ENCODE measurements around the gene NPEPPS.
"Not testable (repeated sequence)": the region's sequence is repeated elsewhere in the genome, so short reads cannot be mapped to it uniquely, and the experiment has no call there.

NPEPPS gene, protein sequence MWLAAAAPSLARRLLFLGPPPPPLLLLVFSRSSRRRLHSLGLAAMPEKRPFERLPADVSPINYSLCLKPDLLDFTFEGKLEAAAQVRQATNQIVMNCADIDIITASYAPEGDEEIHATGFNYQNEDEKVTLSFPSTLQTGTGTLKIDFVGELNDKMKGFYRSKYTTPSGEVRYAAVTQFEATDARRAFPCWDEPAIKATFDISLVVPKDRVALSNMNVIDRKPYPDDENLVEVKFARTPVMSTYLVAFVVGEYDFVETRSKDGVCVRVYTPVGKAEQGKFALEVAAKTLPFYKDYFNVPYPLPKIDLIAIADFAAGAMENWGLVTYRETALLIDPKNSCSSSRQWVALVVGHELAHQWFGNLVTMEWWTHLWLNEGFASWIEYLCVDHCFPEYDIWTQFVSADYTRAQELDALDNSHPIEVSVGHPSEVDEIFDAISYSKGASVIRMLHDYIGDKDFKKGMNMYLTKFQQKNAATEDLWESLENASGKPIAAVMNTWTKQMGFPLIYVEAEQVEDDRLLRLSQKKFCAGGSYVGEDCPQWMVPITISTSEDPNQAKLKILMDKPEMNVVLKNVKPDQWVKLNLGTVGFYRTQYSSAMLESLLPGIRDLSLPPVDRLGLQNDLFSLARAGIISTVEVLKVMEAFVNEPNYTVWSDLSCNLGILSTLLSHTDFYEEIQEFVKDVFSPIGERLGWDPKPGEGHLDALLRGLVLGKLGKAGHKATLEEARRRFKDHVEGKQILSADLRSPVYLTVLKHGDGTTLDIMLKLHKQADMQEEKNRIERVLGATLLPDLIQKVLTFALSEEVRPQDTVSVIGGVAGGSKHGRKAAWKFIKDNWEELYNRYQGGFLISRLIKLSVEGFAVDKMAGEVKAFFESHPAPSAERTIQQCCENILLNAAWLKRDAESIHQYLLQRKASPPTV

DNA sequence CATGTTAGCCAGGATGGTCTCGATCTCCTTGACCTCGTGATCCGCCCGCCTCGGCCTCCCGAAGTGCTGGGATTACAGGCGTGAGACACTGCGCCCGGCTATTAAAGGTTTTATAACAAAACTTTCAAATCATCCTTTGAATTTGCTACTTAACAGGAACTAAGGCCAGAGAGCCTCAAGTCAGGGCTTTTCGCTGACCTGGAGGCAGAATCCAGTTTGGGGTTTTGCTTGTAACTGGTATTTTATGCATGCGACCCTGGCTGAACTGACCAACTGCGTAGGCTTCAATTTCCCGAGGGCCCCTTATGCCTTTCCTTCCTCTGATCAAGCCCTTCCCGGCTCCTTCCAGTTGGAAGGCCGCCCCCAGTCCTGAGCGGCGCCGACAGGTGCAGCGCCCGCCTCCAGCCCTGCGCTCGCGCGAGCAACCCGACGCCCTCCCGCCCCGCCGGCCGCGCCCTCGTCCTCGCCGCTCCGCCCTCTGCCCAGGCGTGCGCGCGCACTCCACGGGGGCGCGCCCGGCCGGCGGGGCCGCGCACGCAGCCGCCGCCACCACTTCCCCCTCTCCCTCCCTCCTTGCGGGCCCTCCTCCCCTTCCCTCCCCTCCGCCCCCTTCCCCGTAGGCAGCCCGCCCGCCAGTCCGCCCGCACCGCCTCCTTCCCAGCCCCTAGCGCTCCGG, at the start of gene NPEPPS:
Gene NPEPPS, plus strand, starts transcription at position 552 of the 676 bp plus-strand sequence. CDS start 193 bp downstream, outside the sequence.
- peak; percentile 89 for DNase-seq

DNA sequence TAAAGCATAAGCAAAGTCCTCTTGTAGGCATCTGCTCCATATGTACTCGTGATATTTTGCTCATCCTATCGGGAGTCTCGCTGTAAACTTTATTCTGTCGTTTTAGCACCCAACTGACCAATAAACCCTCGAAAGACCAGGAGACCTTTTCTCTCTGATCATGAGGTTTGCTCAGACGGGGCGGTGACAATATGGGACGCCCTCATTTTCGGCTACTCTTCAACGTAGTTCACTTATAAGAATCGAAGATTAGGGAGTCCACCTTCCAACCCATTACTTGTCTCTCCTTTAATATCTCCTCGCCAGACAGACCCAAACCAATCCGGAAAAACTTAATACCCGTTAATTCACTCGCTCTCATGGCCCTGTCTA, 39.1 kb upstream of the NPEPPS start:
- DNase-seq: not testable (repeated sequence)

DNA sequence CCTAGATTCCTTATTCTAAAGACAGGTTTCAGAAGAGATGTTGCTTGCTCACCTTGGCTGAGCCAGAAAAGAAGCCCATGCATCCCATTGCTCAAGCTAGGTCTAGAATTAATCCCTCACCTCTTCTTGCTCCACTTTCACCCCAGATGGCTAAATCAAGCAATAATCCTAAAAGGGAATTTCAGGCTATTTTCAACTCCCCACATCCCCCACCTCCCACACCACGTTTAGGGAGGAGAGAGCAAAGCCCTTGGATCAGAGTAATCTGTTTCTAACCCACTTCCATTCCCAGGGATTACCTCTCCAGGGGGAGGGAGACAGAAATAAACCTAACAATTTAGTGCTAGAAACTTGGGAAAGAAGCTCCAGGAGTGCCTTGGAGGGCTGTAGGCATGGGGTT, 31.8 kb upstream of the NPEPPS start:
- not testable (repeated sequence) for DNase-seq

DNA sequence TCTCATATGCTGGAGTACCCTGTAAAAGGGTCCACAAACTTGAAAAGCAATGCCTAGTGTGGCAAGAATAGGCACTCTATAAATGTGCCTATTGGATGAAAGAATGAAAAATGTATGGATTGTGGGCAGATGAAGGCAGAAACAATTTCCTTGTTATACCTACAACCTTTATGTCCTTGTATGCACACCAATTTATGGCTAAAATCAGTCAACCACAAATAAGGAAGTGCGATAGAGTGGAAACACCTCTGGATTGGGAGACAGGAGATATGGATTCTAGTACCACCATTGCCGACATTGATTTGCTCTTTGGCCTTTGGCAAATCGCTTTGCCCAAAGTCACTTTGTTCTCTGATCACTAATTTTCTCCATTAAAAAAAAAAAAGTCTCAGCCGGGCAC, 31.4 kb upstream of the NPEPPS start:
- DNase-seq: not testable (repeated sequence)

DNA sequence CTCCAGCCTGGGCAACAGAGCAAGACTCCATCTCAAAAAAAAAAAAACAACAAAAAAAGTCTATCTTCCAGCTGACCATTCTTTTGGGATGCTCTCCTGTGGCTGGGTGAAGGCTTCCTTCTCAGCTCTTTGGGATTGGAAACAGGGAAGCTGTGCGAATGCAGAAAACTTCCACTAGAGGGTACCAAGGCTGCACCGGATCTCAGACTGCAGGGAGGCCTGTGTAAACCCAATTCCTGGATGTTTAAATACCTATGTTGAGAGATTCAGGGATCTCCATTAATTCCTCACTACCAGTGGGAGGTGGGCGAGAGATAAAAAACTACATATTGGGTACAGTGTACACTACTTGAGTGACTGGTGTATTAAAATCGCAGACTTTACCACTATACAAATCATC, 30.3 kb upstream of the NPEPPS start:
- peak; percentile 20 for DNase-seq

DNA sequence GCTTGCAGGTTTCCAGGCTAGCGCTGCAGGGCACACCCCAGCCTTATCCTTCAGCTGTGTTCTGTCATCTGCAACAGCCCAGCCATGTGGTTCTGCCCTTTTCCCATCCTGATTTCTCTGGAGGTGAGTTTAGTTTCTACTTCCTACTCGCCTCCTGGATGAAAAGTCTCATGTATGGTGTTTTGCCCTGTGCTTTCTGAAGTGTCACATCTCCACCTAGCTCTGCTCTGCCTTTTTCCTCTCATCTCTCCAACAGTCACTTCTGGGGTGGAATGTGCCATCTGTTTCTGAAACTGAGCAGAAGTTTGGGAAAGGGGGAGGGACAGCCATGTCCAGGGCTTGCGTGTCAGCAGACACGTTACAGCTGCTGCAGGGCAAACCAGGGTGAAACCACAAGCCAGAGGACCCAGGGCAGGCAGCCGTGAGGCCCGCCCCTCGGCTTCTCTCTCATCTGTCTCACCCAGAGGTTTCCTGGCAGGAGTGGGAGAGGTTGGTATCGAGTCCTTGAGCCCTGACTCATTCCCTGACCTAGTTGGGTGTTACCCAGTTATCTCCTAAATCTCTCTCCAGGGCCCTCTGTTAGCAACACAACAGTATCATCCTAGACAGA, 28.7 kb upstream of the NPEPPS start:
- DNase-seq: not testable (repeated sequence)

DNA sequence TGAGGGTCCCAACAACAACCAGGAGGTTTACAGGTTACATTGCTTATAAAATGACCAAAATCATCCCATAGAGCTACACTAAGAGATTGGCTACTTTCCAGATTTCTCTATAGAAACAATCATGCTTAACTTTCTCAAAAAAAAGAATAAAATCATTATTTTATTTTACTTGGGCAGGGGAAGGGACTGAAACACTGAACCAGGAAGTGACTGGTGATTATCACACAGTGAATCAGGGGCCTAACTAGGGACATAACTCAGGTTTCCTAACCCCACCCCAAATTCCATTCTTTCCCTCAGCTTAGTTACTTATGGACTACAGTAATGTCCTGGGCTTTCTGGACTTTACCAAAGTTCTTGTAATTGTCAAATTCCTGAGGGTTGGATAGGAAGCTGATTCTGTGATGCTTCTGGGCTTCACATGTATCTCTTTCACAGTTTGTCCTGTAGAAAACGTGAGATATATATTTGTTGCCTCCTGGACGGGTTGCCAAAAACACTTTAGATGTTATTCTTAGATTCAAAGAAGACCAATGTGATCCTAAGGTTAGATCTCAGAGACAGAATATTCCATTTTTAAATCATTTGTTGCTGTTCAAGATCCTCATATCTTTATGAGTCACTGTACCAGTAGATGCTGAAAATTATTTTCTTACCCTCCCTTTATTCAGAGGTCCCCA, 28.0 kb upstream of the NPEPPS start:
- not testable (repeated sequence) for DNase-seq

DNA sequence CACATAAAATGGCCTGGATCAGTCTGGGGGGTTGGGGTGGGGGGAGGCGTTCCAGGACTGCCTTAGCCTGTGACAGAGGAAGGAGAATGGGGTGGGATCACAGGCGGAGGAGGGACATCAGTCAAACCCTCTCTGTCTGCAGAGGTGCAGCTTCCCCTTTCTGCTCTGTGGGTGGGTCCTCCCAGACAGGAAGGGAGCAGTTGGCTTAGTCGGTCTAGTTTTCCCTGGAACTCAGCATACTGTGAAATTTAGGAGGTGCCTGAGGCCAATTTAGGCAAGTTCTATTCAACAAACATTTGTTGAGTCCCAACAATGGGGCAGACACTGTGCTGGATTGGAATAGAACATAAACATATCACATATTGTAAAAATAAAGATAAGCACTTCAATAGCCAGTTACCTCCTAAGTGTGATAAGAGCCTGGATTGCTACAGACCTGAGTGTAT, 19.2 kb upstream of the NPEPPS start:
- peak; percentile 29 for DNase-seq

DNA sequence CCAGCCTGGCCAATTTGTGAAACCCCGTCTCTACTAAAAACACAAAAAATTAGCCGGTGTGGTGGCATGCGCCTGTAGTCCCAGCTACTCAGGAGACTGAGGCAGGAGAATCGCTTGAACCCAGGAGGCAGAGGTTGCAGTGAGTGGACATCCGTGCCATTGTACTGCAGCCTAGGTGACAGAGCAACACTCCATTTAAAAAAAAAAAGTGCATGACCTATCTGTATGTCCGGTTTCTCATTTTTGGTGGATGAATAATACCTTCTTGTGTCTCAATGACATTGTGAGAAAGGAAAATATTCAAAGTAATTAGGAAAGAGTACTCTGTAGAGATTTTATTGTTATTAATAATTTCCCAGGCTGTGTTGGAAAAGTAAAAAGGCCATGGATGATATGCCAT, 17.6 kb upstream of the NPEPPS start:
- not testable (repeated sequence) for DNase-seq

DNA sequence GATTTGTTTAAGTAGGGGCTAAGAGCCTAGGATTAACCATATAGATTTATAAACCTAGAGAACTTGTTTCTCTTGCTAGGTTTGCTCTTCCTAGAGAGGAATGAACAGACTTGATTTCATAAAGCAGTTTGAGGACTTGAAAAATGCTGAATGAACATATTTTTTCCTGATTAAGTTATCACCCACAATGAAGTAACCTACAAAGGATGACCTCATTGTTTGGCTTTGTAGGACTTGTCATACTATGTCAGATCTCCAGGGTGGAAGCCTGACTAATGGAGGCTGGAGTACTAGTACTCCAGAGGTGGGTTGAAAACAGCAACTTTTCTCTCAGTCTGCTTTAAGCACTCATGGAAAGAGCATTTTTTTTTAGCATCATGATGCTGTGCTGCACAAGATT, 12.0 kb upstream of the NPEPPS start:
- DNase-seq: not testable (repeated sequence)

DNA sequence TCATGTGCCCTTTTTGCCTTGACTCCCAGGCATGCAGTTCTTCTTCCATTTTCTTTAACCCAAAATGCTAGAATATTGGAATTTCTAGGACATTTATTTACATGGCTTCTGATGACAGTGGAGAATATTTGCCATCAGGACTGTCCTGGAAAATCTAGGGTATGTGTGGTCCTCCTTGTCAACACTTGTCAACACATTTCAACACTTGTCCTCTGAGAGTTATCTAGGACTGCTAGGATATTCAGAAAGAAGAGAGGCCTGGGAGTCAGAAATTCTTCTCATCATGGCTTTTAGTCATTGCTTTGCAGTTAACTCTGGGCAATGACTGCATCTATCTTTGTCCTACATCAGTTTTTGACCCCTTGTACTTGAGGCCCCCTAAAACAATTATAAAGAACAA, 11.5 kb upstream of the NPEPPS start:
- DNase-seq: not testable (repeated sequence)

DNA sequence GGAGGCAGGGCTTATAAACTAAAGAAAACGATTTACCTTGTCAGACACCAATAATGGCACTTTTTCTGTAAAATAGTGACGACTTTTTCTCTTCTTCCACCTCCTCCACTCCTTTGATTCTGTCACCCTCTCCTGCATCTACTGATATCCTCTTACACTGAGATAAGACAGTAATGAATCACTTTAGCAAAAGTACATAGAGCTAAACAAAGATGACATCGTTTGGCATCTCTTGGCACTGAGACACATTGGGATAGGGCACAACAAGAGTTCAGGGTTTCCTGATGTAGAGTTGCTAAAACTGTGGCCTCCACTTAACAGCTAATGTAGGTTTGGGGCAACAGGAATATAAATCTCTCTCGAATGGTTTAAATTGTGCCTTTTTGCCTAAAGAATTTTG, 10.6 kb upstream of the NPEPPS start:
- not testable (repeated sequence) for DNase-seq

DNA sequence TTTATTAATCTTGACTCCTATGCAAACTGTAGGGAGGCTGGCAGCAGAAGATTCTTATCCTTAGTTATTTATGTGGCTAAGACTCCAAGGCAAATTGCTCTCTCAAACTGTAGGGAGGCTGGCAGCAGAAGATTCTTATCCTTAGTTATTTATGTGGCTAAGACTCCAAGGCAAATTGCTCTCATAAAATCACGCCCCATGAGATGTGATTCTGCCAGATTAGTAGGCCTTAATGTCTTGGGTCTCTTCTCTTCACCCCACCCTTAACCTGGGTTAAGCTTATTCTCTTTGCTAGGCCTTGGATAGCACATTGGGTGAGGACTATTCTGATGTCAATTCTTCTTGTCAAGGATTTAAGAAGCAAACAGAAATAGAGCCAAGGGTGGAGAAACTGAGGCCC, 9.5 kb upstream of the NPEPPS start:
- not testable (repeated sequence) for DNase-seq

DNA sequence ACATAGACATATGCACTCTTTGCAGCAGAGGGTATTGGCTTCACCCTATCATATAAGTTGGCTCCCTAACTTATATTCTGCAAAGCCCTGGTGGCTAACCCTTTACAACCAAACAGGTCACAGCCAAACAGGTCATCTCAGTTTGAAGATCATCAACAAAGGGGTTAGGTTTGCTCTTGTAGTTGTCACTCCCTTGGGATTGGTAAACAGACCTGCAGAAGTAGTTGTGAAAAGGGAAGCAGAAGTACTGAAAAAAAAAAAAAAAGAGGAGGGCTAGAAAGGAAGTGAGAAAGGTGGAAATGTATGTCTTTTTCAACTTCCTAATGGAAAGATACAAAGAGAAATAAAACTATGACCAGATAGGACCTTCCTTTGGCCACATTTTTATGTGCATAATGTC, 8.6 kb upstream of the NPEPPS start:
- not testable (repeated sequence) for DNase-seq

DNA sequence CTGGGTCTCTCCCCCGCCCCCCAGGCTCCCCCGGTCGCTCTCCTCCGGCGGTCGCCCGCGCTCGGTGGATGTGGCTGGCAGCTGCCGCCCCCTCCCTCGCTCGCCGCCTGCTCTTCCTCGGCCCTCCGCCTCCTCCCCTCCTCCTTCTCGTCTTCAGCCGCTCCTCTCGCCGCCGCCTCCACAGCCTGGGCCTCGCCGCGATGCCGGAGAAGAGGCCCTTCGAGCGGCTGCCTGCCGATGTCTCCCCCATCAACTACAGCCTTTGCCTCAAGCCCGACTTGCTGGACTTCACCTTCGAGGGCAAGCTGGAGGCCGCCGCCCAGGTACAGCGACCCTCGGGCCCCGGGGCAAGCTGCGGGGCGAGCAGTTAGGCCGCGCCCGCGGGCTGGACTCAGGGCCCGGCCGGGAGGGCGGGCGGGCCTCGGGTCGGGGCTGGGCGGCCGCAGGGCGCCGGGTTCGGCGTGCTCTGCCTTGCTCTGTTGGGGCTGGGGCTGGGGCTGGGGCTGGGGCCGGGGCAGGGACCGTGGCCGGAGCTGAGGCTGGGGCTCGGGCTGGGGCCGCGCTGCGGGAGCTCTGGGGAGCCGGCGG, 419 bp downstream of the NPEPPS start:
- DNase-seq: not testable (repeated sequence)

DNA sequence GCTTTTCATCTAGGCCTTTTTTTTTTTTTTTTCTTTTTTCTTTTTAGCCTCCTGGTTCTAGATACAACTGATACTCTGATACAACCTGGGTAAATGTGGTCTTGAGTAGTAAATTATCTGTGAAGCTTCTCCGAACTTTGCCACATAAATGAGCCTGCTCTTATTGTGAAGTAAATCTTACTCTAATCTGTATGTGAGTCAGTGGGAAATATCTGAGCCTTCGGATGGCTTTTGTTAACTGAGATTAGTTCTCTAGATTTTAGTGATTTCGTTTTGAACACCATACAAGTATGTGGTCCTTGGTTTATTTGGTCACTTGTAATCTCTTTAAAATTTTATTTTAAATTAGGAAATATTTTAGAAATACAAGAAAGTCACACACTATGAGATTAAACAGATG, 8.2 kb downstream of the NPEPPS start:
- not testable (repeated sequence) for DNase-seq

DNA sequence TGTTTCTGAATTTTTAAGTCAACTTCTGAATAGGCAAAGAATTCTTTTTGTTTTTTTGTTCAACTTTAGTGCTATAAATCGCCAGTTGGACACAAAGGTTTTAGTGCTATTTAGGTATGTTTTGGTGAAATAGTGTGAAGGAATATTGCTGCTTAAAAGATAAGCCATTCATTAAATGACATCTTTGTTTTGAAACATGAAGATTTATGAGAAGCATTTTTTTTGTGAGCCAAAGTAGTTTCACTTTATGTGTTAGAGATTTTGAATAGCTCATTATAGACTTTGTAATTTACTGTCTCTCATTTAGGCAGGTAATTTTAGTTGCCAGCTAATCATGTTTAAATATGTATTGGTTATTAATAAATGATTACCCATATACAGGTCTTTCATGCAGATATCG, 10.8 kb downstream of the NPEPPS start:
- DNase-seq: not testable (repeated sequence)

DNA sequence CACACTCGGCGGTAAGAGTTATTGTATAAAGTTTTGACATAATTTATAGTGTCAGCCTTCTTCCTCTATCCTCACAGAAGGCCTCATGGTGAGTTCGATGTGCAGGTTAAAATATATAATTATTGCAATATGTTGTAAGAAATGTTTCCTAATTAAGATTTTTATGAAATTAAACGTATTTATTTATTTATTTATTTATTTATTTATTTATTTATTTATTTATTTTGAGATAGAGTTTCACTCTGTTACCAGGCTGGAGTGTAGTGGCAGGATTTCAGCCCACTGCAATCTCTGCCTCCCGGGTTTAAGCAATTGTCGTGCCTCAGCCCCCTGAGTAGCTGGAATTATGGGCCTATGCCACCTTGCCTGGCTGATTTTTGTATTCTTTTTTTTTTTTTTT, 13.4 kb downstream of the NPEPPS start:
- not testable (repeated sequence) for DNase-seq

DNA sequence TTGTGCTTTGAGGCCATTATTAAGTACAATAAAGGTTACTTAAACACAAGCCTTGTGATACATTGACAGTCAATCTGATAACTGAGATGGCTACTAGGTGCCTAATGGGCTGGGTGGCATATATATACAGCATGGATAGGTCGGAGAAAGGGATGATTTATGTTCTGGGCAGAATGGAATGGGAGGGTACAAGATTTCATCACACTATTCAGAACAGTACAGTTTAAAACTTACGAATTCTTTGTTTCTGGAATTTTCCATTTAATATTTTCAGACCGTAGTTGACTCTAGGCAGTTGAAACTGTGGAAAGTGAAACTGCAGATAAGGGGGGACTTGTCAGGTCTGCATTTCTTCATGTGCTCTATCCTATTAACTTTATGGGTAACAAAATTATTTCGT, 23.8 kb downstream of the NPEPPS start:
- DNase-seq: not testable (repeated sequence)

DNA sequence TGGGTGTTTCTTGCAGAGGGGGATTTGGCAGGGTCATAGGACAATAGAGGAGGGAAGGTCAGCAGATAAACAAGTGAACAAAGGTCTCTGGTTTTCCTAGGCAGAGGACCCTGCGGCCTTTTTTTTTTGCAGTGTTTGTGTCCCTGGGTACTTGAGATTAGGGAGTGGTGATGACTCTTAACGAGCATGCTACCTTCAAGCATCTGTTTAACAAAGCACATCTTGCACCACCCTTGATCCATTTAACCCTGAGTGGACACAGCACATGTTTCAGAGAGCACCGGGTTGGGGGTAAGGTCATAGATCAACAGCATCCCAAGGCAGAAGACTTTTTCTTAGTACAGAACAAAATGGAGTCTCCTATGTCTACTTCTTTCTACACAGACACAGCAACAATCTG, 25.2 kb downstream of the NPEPPS start:
- not testable (repeated sequence) for DNase-seq

DNA sequence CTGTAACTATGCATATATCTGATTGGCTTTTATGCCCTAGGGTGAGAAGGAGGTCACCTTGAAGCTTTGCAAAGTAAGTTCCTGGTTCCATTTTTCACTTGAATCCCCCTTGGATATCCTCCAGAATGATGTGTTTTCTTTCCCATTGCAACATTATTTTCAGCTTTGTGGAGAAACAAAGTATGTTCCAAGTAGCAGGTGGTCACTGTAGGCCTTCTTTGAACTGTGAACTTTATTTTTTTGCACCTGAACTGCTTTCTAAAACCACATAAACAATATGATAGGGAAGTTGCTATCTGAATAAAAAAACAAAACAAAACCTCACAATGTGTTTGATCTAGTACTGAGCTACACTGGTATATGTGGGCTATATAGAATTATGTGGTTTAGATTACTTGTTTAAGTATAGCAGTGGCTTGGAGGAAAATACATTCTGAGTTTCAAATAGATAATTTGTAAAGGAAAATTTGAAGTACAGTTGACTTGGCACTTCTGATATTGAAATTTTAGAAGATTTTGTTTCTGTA, 29.7 kb downstream of the NPEPPS start:
- DNase-seq: not testable (repeated sequence)
